Sigmoid colon (tissue), 7 donors: ENCODE measurements around the gene CYP4F3. TPM values are rescaled to one million over a fixed set of nuclear protein-coding genes. Genes with fewer than 3 reads are reported as not detected.

ENCODE experiments used
- DNase-seq: peaks from one replicate; pipeline ENCODE4 v3.0.0-alpha.2; 2019
- H3K27ac ChIP-seq, 4 donors: fragments of 200-600 bp; sonication (generic); one replicate each; pipeline ENCODE4 v1.5.1; 2016 to 2019; ENCODE audit warnings: mild to moderate bottlenecking in 1 of 4
- H3K27me3 ChIP-seq, 3 donors: fragments of 200-600 bp; sonication (generic); one replicate each; pipeline ENCODE4 v1.5.1; 2019; ENCODE audit warnings: mild to moderate bottlenecking in 1 of 3
- H3K36me3 ChIP-seq, 4 donors: fragments of 200-600 bp; sonication (generic); one replicate each; pipeline ENCODE4 v1.5.1; 2016 to 2019
- H3K4me1 ChIP-seq, 4 donors: fragments of 200-600 bp; sonication (generic); one replicate each; pipeline ENCODE4 v1.5.1; 2017 to 2019
- H3K4me3 ChIP-seq, 4 donors: fragments of 200-600 bp; sonication (generic); one replicate each; pipeline ENCODE4 v1.5.1; 2017 to 2019; ENCODE audit warnings: mild to moderate bottlenecking in 2 of 4, moderate library complexity in 1 of 4
- H3K9me3 ChIP-seq, 4 donors: fragments of 200-600 bp in 3 of 4; sonication (generic) in 3 of 4; one replicate each; pipeline versions ENCODE4 v1.5.1 to v1.6.1; 2013 to 2019
- EP300 ChIP-seq, 4 donors: sonication (generic); formaldehyde crosslinking; IDR thresholded peaks; one replicate each; pipeline ENCODE4 v1.6.1; 2017; ENCODE audit warnings: antibody characterized with exemption in 4 of 4
- POLR2A ChIP-seq, 2 donors: fragments of 450-650 bp; IDR thresholded peaks; one replicate each; pipeline ENCODE4 v1.6.1; 2016; ENCODE audit warnings: antibody characterized with exemption in 2 of 2, mild to moderate bottlenecking in 2 of 2, moderate library complexity in 2 of 2
- POLR2AphosphoS5 ChIP-seq, 4 donors: sonication (generic); formaldehyde crosslinking; IDR thresholded peaks; one replicate each; pipeline ENCODE4 v1.6.1; 2017; ENCODE audit warnings: antibody characterized with exemption in 4 of 4
- WGBS, 2 donors: extraction: QIAGEN DNeasy Blood & Tissue Kit; methylation state at CpG; one replicate each; pipeline ENCODE4 v1.1.7; 2013; 5-methylcytosine and 5-hydroxymethylcytosine counted together
- intact Hi-C: fragments of 100-400 bp; cut with DNase I; formaldehyde crosslinking; loops from one replicate; pipeline ENCODE4 v1.15.1; 2023
- polyA plus RNA-seq, 3 donors: library from polyadenylated mRNA; stranded (reverse); fragments of 200-250 nt; gene quantifications; one replicate each; pipeline ENCODE4 v1.2.3, GENCODE V29; 2013
- total RNA-seq, 4 donors: library from RNA; depleted of rRNA; stranded (reverse); fragments of >200 nt; gene quantifications; one replicate each; pipeline ENCODE4 v1.1.0, GENCODE V29; 2016
- TF ChIP-seq, protein P1 (sequence below), 4 experiments: fragments of 450-650 bp in 3 of 4; fragments of 200-600 bp in 1 of 4; IDR thresholded peaks; one replicate each; pipeline ENCODE4 v1.5.1; 2016 to 2019; ENCODE audit warnings: antibody characterized with exemption in 4 of 4, mild to moderate bottlenecking in 3 of 4, moderate library complexity in 2 of 4
- donor health status: healthy with polysubstance abuse.
- donor health status: Bipolar disorder and iron deficiency.
- donor health status: healthy.

CYP4F3 gene
- total and polyA plus RNA-seq, 7 donors: under 0.01 to 2.4 (median 0.46) TPM; not detected in 4

DNA sequence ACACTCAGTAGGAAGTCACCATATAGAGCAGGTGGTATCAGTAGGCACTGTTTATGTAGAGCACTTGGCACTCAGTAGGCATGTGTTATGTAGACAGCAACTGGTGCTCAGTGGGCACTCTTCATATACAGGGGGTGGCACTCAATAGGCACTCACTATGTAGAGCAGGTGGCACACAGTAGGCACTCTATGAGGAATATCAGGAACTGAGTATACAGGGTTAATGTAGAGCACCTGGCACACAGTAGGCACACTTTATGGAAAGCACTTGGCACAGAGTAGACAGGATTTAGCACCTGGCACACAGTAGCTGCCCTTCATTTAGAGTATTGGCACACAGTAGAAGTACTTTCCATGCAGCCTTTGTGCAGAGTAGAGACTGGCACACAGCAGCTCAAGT, 1.1 kb upstream of the CYP4F3 start:
- Histone ChIP-seq H3K36me3 (no peaks in the 10 kb centered on the region), H3K9me3 (no peaks in the 10 kb centered on the region), H3K4me3 (no peak overlapping the region), H3K27ac (no peak overlapping the region), H3K4me1 (no peaks in the 10 kb centered on the region), H3K27me3 (peaks cover 0 to 5% (median 0%) of the 10 kb centered on the region in 3 donors)
- no peak for DNase-seq
- intact Hi-C loops: no loop called here
- no peak for TF ChIP-seq POLR2AphosphoS5 (IDR thresholded peaks at IDR 0.05)
- no peak for TF ChIP-seq EP300 (IDR thresholded peaks at IDR 0.05)
- no peak for TF ChIP-seq POLR2A (IDR thresholded peaks at IDR 0.05)
- TF ChIP-seq, protein P1, sequence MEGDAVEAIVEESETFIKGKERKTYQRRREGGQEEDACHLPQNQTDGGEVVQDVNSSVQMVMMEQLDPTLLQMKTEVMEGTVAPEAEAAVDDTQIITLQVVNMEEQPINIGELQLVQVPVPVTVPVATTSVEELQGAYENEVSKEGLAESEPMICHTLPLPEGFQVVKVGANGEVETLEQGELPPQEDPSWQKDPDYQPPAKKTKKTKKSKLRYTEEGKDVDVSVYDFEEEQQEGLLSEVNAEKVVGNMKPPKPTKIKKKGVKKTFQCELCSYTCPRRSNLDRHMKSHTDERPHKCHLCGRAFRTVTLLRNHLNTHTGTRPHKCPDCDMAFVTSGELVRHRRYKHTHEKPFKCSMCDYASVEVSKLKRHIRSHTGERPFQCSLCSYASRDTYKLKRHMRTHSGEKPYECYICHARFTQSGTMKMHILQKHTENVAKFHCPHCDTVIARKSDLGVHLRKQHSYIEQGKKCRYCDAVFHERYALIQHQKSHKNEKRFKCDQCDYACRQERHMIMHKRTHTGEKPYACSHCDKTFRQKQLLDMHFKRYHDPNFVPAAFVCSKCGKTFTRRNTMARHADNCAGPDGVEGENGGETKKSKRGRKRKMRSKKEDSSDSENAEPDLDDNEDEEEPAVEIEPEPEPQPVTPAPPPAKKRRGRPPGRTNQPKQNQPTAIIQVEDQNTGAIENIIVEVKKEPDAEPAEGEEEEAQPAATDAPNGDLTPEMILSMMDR (IDR thresholded peaks at IDR 0.05): no peak

DNA sequence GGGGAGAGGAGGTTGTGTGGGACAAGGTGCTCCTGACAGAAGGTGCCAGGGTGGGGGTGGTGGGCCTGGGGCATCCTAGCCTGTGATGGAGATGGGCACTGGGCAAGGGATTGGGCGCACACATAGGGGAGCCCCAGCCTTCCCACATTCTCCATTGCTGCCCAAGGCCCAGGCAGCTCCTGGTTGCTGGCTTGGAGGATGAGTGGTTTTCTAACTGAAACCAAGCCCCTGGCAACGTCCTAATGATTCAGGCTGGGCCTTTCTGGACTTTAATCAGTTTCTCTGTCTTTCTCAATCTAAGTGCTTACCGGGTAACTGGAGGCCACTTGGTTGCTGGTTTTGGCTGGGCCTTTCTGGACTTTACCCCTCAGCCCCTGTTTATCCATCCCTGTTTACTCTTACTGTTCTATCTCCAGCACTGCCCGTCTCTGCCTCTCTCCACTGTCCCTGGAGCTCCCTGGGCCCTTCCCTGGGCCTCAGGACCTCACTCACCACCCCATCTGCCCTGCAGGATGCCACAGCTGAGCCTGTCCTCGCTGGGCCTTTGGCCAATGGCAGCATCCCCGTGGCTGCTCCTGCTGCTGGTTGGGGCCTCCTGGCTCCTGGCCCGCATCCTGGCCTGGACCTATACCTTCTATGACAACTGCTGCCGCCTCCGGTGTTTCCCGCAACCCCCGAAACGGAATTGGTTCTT, 354 bp downstream of the CYP4F3 start:
- no peak overlapping the region for H3K27ac ChIP-seq
- DNase-seq: no peak
- H3K4me3 ChIP-seq: no peak overlapping the region
- no peaks in the 10 kb centered on the region for H3K36me3 ChIP-seq
- intact Hi-C loops: no loop called here
- peaks cover 0 to 3% (median 0%) of the 10 kb centered on the region in 3 donors for H3K27me3 ChIP-seq
- H3K9me3 ChIP-seq: no peaks in the 10 kb centered on the region
- TF ChIP-seq EP300 (IDR thresholded peaks at IDR 0.05): no peak
- TF ChIP-seq POLR2A (IDR thresholded peaks at IDR 0.05): no peak
- TF ChIP-seq, protein P1 (IDR thresholded peaks at IDR 0.05): no peak
- H3K4me1 ChIP-seq: no peaks in the 10 kb centered on the region
- 41 to 69% methylated on average over 12 of the region's 12 CpGs for WGBS, 2 donors

DNA sequence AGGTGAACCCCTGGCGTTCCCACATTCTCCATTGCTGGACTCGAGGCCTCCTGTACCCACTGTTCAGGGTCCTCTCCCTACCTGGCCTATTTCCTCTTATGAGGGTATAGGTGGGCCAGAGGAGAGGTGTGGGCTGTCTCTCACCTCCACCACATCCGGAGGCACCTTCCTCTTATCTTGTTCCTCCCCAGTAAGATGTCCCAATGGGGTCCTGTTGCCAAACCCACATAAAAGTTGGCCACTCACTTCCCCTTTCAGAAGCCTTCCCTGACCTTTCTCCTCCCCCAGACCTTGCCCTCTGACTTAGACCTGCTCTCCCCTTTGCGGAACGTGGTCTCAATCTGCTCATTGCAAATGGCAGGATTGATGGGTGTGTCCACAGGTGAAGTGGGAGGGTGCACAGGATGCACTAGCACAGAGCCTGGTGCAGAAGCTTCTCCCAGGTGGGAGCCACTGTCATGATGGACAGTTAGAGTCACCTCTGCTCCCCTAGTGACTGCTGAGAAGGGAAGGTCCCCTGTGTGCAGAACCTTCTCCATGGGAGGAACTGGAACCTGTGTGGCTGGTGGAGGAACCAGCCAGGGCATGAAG, 1.3 kb downstream of the CYP4F3 start:
- no peak for DNase-seq
- TF ChIP-seq POLR2A (IDR thresholded peaks at IDR 0.05): no peak
- TF ChIP-seq, protein P1 (IDR thresholded peaks at IDR 0.05): no peak
- TF ChIP-seq EP300 (IDR thresholded peaks at IDR 0.05): no peak
- no peak for TF ChIP-seq POLR2AphosphoS5 (IDR thresholded peaks at IDR 0.05)
- intact Hi-C loops: no loop called here
- Histone ChIP-seq H3K36me3 (no peaks in the 10 kb centered on the region), H3K4me1 (no peaks in the 10 kb centered on the region), H3K9me3 (no peaks in the 10 kb centered on the region), H3K27me3 (no peaks in the 10 kb centered on the region), H3K4me3 (no peak overlapping the region), H3K27ac (no peak overlapping the region)
- 73 to 74% methylated on average over 5 of the region's 5 CpGs for WGBS, 2 donors

DNA sequence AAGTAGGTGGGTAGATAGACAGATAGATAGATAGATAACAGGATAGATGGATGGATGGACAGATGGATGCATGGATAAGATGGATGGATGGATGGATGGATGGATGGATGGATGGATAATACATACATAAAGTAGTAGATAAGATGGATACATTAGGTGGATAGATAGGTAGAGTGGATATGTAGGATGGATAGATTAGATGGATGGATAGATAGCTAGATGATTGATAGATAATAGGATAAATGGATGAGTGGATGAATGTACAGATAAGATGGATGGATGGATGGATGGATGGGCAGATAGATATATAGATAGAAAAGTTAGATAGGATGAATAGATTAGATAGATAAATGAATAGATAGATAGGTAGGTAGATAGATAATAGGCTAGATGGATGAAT, 2.1 kb downstream of the CYP4F3 start:
- Histone ChIP-seq H3K36me3 (no peaks in the 10 kb centered on the region), H3K4me3 (no peak overlapping the region), H3K27ac (no peak overlapping the region), H3K27me3 (no peaks in the 10 kb centered on the region), H3K4me1 (no peaks in the 10 kb centered on the region), H3K9me3 (no peaks in the 10 kb centered on the region)
- intact Hi-C loops: no loop called here
- TF ChIP-seq POLR2A (IDR thresholded peaks at IDR 0.05): no peak
- TF ChIP-seq, protein P1 (IDR thresholded peaks at IDR 0.05): no peak
- TF ChIP-seq EP300 (IDR thresholded peaks at IDR 0.05): no peak
- DNase-seq: no peak

DNA sequence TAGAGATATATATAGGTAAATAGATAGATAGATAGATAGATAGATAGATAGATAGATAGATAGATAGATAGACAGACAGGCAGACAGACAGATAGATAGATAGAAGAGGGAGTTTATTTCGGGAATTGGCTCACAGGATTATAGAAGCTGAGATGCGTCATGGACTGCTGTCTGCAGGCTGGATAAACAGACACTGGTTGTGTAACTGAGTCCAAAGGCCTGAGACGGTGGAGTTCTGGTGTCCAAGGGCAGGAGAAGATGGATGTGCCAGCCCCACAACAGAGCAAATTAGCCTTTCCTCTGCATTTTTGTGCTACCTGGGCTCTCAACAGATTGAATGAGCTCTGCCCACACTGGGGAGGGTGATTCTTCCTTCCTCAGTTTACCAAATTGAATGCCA, 2.7 kb downstream of the CYP4F3 start:
- WGBS, 2 donors: 85 to 87% methylated on average over 3 of the region's 3 CpGs
- intact Hi-C loops: no loop called here
- no peak overlapping the region for H3K27ac ChIP-seq
- no peak for DNase-seq
- H3K27me3 ChIP-seq: no peaks in the 10 kb centered on the region
- no peak overlapping the region for H3K4me3 ChIP-seq
- no peaks in the 10 kb centered on the region for H3K9me3 ChIP-seq
- no peak for TF ChIP-seq EP300 (IDR thresholded peaks at IDR 0.05)
- TF ChIP-seq, protein P1 (IDR thresholded peaks at IDR 0.05): no peak
- TF ChIP-seq POLR2A (IDR thresholded peaks at IDR 0.05): no peak
- no peak for TF ChIP-seq POLR2AphosphoS5 (IDR thresholded peaks at IDR 0.05)
- H3K36me3 ChIP-seq: no peaks in the 10 kb centered on the region
- H3K4me1 ChIP-seq: no peaks in the 10 kb centered on the region
